OCI-LY7 (cell line): ENCODE measurements around the gene SCCPDH. TPM values are rescaled to one million over a fixed set of nuclear protein-coding genes. Genes with fewer than 3 reads are reported as not detected.

Source experiments
- BruUV-seq: library from RNA; stranded (reverse); fragments of 400-500 nt; replicated peaks from 2 replicates; lab custom pipeline; 2021; lab: Mats Ljungman, UMichigan
- CTCF ChIA-PET: fragments of 300-600 bp; sonication (Branson Sonifier 250); formaldehyde crosslinking; loops from one replicate; lab custom pipeline; 2022; ENCODE audit warnings: antibody characterized with exemption; ENCODE audit not compliant: unreplicated experiment; lab: Charles Lee
- POLR2A ChIA-PET: fragments of 300-600 bp; sonication (Branson Sonifier 250); formaldehyde crosslinking; loops from one replicate; lab custom pipeline; 2022; ENCODE audit warnings: antibody characterized with exemption; lab: Charles Lee
- DNase-seq: peaks from one replicate; pipeline ENCODE4 v3.0.0-alpha.2; 2015; ENCODE audit warnings: low spot score
- H2AFZ ChIP-seq: fragments of 200-600 bp; sonication (generic), shearing (Covaris generic); 2 replicates; pipeline ENCODE4 v1.6.1; 2014; ENCODE audit warnings: mild to moderate bottlenecking, antibody characterized with exemption, low read length, moderate library complexity
- H3K27ac ChIP-seq: fragments of 200-600 bp; sonication (generic); 2 replicates; pipeline ENCODE4 v1.5.1; 2014; ENCODE audit warnings: mixed run types, low read depth, mild to moderate bottlenecking, moderate library complexity, low read length, inconsistent platforms; ENCODE audit not compliant: poor library complexity, severe bottlenecking
- H3K36me3 ChIP-seq: fragments of 200-600 bp; sonication (generic); 2 replicates; pipeline ENCODE4 v1.6.1; 2014; ENCODE audit warnings: mild to moderate bottlenecking, antibody characterized with exemption, low read length, moderate library complexity, mixed read lengths; ENCODE audit not compliant: insufficient read depth
- H3K4me1 ChIP-seq: fragments of 200-600 bp; sonication (generic); 2 replicates; pipeline ENCODE4 v1.5.1; 2014; ENCODE audit warnings: mild to moderate bottlenecking, low read length; ENCODE audit not compliant: insufficient read depth, poor library complexity, severe bottlenecking
- H3K4me2 ChIP-seq: fragments of 200-600 bp; sonication (generic); 2 replicates; pipeline ENCODE4 v1.6.1; 2014; ENCODE audit warnings: mild to moderate bottlenecking, low read length
- H3K4me3 ChIP-seq: fragments of 200-600 bp; sonication (generic); 2 replicates; pipeline ENCODE4 v1.5.1; 2014; ENCODE audit warnings: mild to moderate bottlenecking, low read depth, low read length; ENCODE audit not compliant: poor library complexity, severe bottlenecking
- H3K79me2 ChIP-seq: fragments of 200-600 bp; sonication (generic); 2 replicates; pipeline ENCODE4 v1.6.1; 2016; ENCODE audit warnings: low read depth, mild to moderate bottlenecking, low read length, moderate library complexity, mixed read lengths; ENCODE audit not compliant: insufficient read depth
- H3K9me2 ChIP-seq: fragments of 200-600 bp; sonication (generic); 2 replicates; pipeline ENCODE4 v1.6.1; 2016; ENCODE audit warnings: mild to moderate bottlenecking, low read length, mixed read lengths; ENCODE audit not compliant: insufficient read depth
- H3K9me3 ChIP-seq: fragments of 200-600 bp; sonication (generic); 2 replicates; pipeline ENCODE4 v1.6.1; 2014; ENCODE audit warnings: mild to moderate bottlenecking, mixed run types, low read length, mixed read lengths
- H4K20me1 ChIP-seq: fragments of 200-600 bp; sonication (generic); 2 replicates; pipeline ENCODE4 v1.6.1; 2014; ENCODE audit warnings: mild to moderate bottlenecking, antibody characterized with exemption, low read length, moderate library complexity, mixed read lengths; ENCODE audit not compliant: insufficient read depth
- CTCF ChIP-seq: fragments of 200-600 bp; sonication (generic); conservative IDR thresholded peaks from 2 replicates; pipeline ENCODE4 v1.5.1; 2014; ENCODE audit warnings: mild to moderate bottlenecking, antibody characterized with exemption, low read length, moderate library complexity, mixed read lengths
- EZH2phosphoT487 ChIP-seq: fragments of 200-600 bp; sonication (generic); IDR thresholded peaks from 2 replicates; pipeline ENCODE4 v1.6.1; 2018; ENCODE audit warnings: low read depth, borderline replicate concordance, mild to moderate bottlenecking, mixed run types, antibody characterized with exemption, low read length, moderate library complexity, mixed read lengths
- intact Hi-C: fragments of 100-400 bp; cut with micrococcal nuclease; formaldehyde crosslinking; loops from one replicate; pipeline ENCODE4 v1.10.0; 2022; ENCODE audit not compliant: unreplicated experiment
- total RNA-seq, 2 experiments: library from RNA; depleted of rRNA in 1 of 2; stranded (reverse); fragments of >200 nt in 1 of 2; shearing (Covaris generic) in 1 of 2; gene quantifications; 2 replicates each; pipeline ENCODE4 v1.2.3, GENCODE V29; 2014 to 2022

The SCCPDH gene
- total RNA-seq, 2 experiments from 2014 or later, result 1.8 to 12.2 TPM

- ChIA-PET POLR2A (no interaction called here), CTCF (no interaction called here)
- Histone ChIP-seq H2AFZ (no peak overlapping the region), H3K4me1 (no peaks in the 10 kb centered on the region), H3K4me2 (no peak overlapping the region), H3K27ac (no peak overlapping the region), H3K4me3 (no peak overlapping the region), H4K20me1 (no peaks in the 10 kb centered on the region), H3K9me2 (no peaks in the 10 kb centered on the region), H3K9me3 (no peaks in the 10 kb centered on the region), H3K79me2 (no peaks in the 10 kb centered on the region), H3K36me3 (no peaks in the 10 kb centered on the region)
- no peak for DNase-seq
- no TSS peak for BruUV-seq
- intact Hi-C loops, result no loop called here
- TF ChIP-seq CTCF (no peak), EZH2phosphoT487 (no peak)
Observed at GRCh38 chr1:246790833-246791232, 66.6 kb downstream of the SCCPDH start.

GRCh38 chr1:246791303-246791918 is 67.2 kb downstream of the SCCPDH start:
- no peak for TF ChIP-seq CTCF
- BruUV-seq, result no TSS peak
- no peaks in the 10 kb centered on the region for H3K9me2 ChIP-seq
- H3K27ac ChIP-seq, result no peak overlapping the region
- H3K4me2 ChIP-seq, result no peak overlapping the region
- H3K9me3 ChIP-seq, result no peaks in the 10 kb centered on the region
- H3K4me3 ChIP-seq, result no peak overlapping the region
- POLR2A ChIA-PET, result no interaction called here
- no peaks in the 10 kb centered on the region for H3K4me1 ChIP-seq
- no peak for DNase-seq
- H2AFZ ChIP-seq, result no peak overlapping the region
- H4K20me1 ChIP-seq, result no peaks in the 10 kb centered on the region
- H3K36me3 ChIP-seq, result no peaks in the 10 kb centered on the region
- CTCF ChIA-PET, result no interaction called here
- intact Hi-C loops, result no loop called here
- no peaks in the 10 kb centered on the region for H3K79me2 ChIP-seq

GRCh38 chr1:246792603-246793002 is 68.4 kb downstream of the SCCPDH start:
- Histone ChIP-seq H2AFZ (no peak overlapping the region), H3K9me2 (no peaks in the 10 kb centered on the region), H3K4me2 (no peak overlapping the region), H4K20me1 (no peaks in the 10 kb centered on the region), H3K4me1 (no peaks in the 10 kb centered on the region), H3K79me2 (no peaks in the 10 kb centered on the region), H3K36me3 (no peaks in the 10 kb centered on the region), H3K4me3 (no peak overlapping the region), H3K9me3 (no peaks in the 10 kb centered on the region), H3K27ac (no peak overlapping the region)
- TF ChIP-seq EZH2phosphoT487, result no peak
- no peak for TF ChIP-seq CTCF
- no TSS peak for BruUV-seq
- DNase-seq, result no peak
- CTCF ChIA-PET, result no interaction called here
- intact Hi-C loops, result no loop called here
- POLR2A ChIA-PET, result no interaction called here
